Chondrocyte (in vitro differentiated cells): ENCODE data around the gene DKK2. TPM values are rescaled to one million over a fixed set of nuclear protein-coding genes. Genes with fewer than 3 reads are reported as not detected.

Experiments
- DNase-seq: peaks from one replicate; pipeline ENCODE4 v3.0.0; 2021; ENCODE audit warnings: mixed read lengths, low spot score
- H3K27ac Mint-ChIP-seq: one replicate; pipeline ENCODE4 v1.8.0; 2021; ENCODE audit warnings: mild to moderate bottlenecking, moderate library complexity, mixed read lengths; ENCODE audit not compliant: unreplicated experiment
- H3K27me3 Mint-ChIP-seq: 2 replicates; pipeline ENCODE4 v1.8.0; 2021; ENCODE audit warnings: low read depth, mixed read lengths
- H3K36me3 Mint-ChIP-seq: 2 replicates; pipeline ENCODE4 v1.8.0; 2021; ENCODE audit warnings: low read depth, mixed read lengths
- H3K4me1 Mint-ChIP-seq: 2 replicates; pipeline ENCODE4 v1.8.0; 2021; ENCODE audit warnings: low read depth, mild to moderate bottlenecking, mixed read lengths
- H3K4me3 Mint-ChIP-seq: one replicate; pipeline ENCODE4 v1.8.0; 2021; ENCODE audit warnings: mild to moderate bottlenecking, moderate library complexity, mixed read lengths; ENCODE audit not compliant: unreplicated experiment
- H3K9me3 Mint-ChIP-seq: 2 replicates; pipeline ENCODE4 v1.8.0; 2021; ENCODE audit warnings: low read depth, mixed read lengths
- total RNA-seq: library from RNA; stranded (reverse); gene quantifications from 3 replicates; pipeline ENCODE4 v1.2.1, GENCODE V29; 2021
- TF ChIP-seq, protein P1 (sequence below): fragments of 200-600 bp; sonication (generic); IDR thresholded peaks from 2 replicates; pipeline ENCODE4 v1.5.0; 2021; ENCODE audit warnings: antibody characterized with exemption, mild to moderate bottlenecking, moderate library complexity

DKK2 gene
- total RNA-seq, 1 donor from 2014 or later: 107 TPM

- TF ChIP-seq, protein P1, sequence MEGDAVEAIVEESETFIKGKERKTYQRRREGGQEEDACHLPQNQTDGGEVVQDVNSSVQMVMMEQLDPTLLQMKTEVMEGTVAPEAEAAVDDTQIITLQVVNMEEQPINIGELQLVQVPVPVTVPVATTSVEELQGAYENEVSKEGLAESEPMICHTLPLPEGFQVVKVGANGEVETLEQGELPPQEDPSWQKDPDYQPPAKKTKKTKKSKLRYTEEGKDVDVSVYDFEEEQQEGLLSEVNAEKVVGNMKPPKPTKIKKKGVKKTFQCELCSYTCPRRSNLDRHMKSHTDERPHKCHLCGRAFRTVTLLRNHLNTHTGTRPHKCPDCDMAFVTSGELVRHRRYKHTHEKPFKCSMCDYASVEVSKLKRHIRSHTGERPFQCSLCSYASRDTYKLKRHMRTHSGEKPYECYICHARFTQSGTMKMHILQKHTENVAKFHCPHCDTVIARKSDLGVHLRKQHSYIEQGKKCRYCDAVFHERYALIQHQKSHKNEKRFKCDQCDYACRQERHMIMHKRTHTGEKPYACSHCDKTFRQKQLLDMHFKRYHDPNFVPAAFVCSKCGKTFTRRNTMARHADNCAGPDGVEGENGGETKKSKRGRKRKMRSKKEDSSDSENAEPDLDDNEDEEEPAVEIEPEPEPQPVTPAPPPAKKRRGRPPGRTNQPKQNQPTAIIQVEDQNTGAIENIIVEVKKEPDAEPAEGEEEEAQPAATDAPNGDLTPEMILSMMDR: peak; percentile 88
- H3K36me3 Mint-ChIP-seq: peaks cover 7% of the 10 kb centered on the region
- no peaks in the 10 kb centered on the region for H3K27me3 Mint-ChIP-seq
- H3K4me1 Mint-ChIP-seq: no peaks in the 10 kb centered on the region
- peaks cover 20% of the 10 kb centered on the region for H3K9me3 Mint-ChIP-seq
- no peak for DNase-seq
- no peak overlapping the region for H3K4me3 Mint-ChIP-seq
- no peak overlapping the region for H3K27ac Mint-ChIP-seq
These were observed 14.5 kb upstream of the DKK2 start for GRCh38 chr4:107050525-107051135.

- Mint-ChIP-seq H3K36me3 (peaks cover 9% of the 10 kb centered on the region), H3K27me3 (no peaks in the 10 kb centered on the region), H3K4me1 (no peaks in the 10 kb centered on the region), H3K4me3 (no peak overlapping the region), H3K27ac (no peak overlapping the region), H3K9me3 (peaks cover 24% of the 10 kb centered on the region)
- no peak for DNase-seq
- TF ChIP-seq, protein P1: no peak
These were observed 10.1 kb upstream of the DKK2 start for GRCh38 chr4:107046261-107046660.

GRCh38 chr4:107044170-107044569, 8.1 kb upstream of the DKK2 start:
- no peaks in the 10 kb centered on the region for H3K4me1 Mint-ChIP-seq
- peaks cover 9% of the 10 kb centered on the region for H3K36me3 Mint-ChIP-seq
- no peaks in the 10 kb centered on the region for H3K27me3 Mint-ChIP-seq
- TF ChIP-seq, protein P1: peak; percentile 70
- DNase-seq: no peak
- H3K9me3 Mint-ChIP-seq: peaks cover 24% of the 10 kb centered on the region
- H3K27ac Mint-ChIP-seq: no peak overlapping the region
- H3K4me3 Mint-ChIP-seq: no peak overlapping the region

- peak overlapping the region; percentile 88 for H3K27ac Mint-ChIP-seq
- peaks cover 43% of the 10 kb centered on the region for H3K4me1 Mint-ChIP-seq
- H3K4me3 Mint-ChIP-seq: peak overlapping the region; percentile 98
- peak; percentile 81 for DNase-seq
- TF ChIP-seq, protein P1: peak; percentile 87
- no peaks in the 10 kb centered on the region for H3K36me3 Mint-ChIP-seq
- H3K27me3 Mint-ChIP-seq: no peaks in the 10 kb centered on the region
- no peaks in the 10 kb centered on the region for H3K9me3 Mint-ChIP-seq
These were observed 1.1 kb upstream of the DKK2 start for GRCh38 chr4:107037199-107037584.

DNA sequence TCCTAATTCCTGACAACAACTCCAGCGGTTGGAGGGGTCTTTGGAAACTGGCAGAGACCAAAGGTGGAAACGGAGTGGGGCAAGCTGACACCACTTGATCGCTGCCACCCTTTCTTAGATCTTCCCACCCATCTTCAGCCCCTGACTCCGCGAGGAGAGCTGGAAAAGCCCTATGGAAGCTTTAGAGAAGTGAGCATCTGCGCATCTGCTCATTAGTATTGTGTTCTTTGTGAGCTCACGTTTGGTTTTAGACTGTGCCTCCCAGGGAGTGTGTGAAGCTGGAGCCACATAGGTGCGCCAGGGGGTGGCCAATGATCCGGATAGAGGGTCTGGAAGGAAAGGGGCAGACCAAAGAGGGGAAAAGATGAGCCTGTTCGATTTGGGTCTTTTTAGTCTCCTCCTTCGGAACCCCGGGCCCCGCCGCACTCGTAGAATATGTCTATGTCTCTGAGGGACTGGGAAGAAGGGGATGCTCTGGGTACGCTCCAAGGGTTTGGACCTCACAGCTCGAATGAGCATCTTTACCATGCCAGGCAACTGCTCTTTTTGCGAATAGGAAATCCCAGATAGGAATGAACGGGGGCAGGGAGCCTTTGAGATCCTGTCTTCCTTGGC, 578 bp upstream of the DKK2 start:
- Mint-ChIP-seq H3K9me3 (no peaks in the 10 kb centered on the region), H3K27me3 (no peaks in the 10 kb centered on the region), H3K4me3 (peak overlapping the region; percentile 98), H3K36me3 (no peaks in the 10 kb centered on the region), H3K27ac (peak overlapping the region; percentile 88), H3K4me1 (peaks cover 44% of the 10 kb centered on the region)
- TF ChIP-seq, protein P1: no peak
- peak; percentile 75 for DNase-seq
